ENCODE data around the gene SLC37A3. TPM values are rescaled to one million over a fixed set of nuclear protein-coding genes. Genes with fewer than 3 reads are reported as not detected.

Gene SLC37A3
- total and polyA plus RNA-seq, 2 donors (not counting 1 experiment from before 2014, with no cell fraction given), result 9.1 to 20.1 TPM

DNA sequence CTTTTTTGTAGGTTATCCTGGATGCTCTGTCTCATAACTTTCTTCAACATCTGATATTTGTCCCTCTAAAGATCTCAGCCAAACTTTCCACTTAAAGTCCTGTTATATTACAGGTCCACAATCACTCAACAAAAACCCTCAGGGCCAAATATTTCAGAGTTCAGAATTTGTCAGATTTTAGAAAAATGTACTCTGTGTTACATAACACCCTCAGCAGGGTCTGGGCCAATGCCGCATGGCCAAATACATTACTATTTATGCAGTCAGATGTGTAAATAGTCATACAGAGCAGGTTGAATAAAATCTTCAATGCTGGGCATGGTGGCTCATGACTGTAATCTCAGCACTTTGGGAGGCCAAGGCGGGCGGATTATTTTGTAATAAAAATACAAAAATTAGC, 17.0 kb upstream of the SLC37A3 start:
- H3K27ac ChIP-seq (ENCODE audit: low read length in 2 of 2), result no peak overlapping the region
- WGBS (ENCODE audit: insufficient coverage), result 100% methylated on average over 1 of the region's 3 CpGs
- H3K4me1 Mint-ChIP-seq, result no peaks in the 10 kb centered on the region
- H3K9me3 Mint-ChIP-seq (ENCODE audit: insufficient read depth), result no peaks in the 10 kb centered on the region
- H3K27me3 Mint-ChIP-seq, result peaks cover 6% of the 10 kb centered on the region
- H3K79me2 ChIP-seq (ENCODE audit: control insufficient read depth, insufficient read depth, low read length), result no peaks in the 10 kb centered on the region
- no peak overlapping the region for H3K9ac ChIP-seq (ENCODE audit: low read length)
- no peak overlapping the region for H3K4me2 ChIP-seq (replicated peaks; ENCODE audit: low read depth, low read length, poor library complexity, severe bottlenecking)
- TF ChIP-seq EZH2 (IDR thresholded peaks at IDR 0.05; ENCODE audit: borderline replicate concordance, insufficient read depth, low read depth, low read length, poor library complexity, severe bottlenecking), result no peak
- TF ChIP-seq, protein P1, sequence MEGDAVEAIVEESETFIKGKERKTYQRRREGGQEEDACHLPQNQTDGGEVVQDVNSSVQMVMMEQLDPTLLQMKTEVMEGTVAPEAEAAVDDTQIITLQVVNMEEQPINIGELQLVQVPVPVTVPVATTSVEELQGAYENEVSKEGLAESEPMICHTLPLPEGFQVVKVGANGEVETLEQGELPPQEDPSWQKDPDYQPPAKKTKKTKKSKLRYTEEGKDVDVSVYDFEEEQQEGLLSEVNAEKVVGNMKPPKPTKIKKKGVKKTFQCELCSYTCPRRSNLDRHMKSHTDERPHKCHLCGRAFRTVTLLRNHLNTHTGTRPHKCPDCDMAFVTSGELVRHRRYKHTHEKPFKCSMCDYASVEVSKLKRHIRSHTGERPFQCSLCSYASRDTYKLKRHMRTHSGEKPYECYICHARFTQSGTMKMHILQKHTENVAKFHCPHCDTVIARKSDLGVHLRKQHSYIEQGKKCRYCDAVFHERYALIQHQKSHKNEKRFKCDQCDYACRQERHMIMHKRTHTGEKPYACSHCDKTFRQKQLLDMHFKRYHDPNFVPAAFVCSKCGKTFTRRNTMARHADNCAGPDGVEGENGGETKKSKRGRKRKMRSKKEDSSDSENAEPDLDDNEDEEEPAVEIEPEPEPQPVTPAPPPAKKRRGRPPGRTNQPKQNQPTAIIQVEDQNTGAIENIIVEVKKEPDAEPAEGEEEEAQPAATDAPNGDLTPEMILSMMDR (IDR thresholded peaks at IDR 0.05), result no peak
- no peak for ATAC-seq (ENCODE audit: low read depth)
- no peak overlapping the region for H3K4me3 ChIP-seq (ENCODE audit: control extremely low read depth in 1 of 5, extremely low read depth in 1 of 5, insufficient read depth in 1 of 5, low read depth in 2 of 5, low read length in 4 of 5)
- intact Hi-C loops (cut with micrococcal nuclease), result no loop called here
- H3K27me3 ChIP-seq (replicated peaks in 1 of 4; ENCODE audit: control extremely low read depth in 1 of 4, control insufficient read depth in 3 of 4, insufficient read depth in 4 of 4, low read length in 3 of 4), result no peaks in the 10 kb centered on the region
- H3K27ac Mint-ChIP-seq, result no peak overlapping the region
- H2AFZ ChIP-seq (ENCODE audit: insufficient read depth, low read depth, low read length, poor library complexity, severe bottlenecking), result no peak overlapping the region
- ChIA-PET POLR2A (no interaction called here), CTCF (interaction anchor here (1.2 kb wide), 1 partner anchor 39 kb away, joined by 4 read pairs; no protein-coding TSS in a partner anchor)
- no peak for DNase-seq
- peaks cover 0 to 1% of the 10 kb centered on the region in 2 experiments for H3K36me3 ChIP-seq (replicated peaks in 1 of 2; ENCODE audit: control extremely low read depth in 1 of 2, control insufficient read depth in 1 of 2, extremely low read depth in 1 of 2, insufficient read depth in 2 of 2, low read length in 1 of 2)
- no peaks in the 10 kb centered on the region for H3K9me3 ChIP-seq (ENCODE audit: control extremely low read depth in 1 of 3, control insufficient read depth in 2 of 3, insufficient read depth in 1 of 3, low read length in 2 of 3)
- H3K4me3 Mint-ChIP-seq, result no peak overlapping the region
- H3K4me1 ChIP-seq (ENCODE audit: control insufficient read depth in 2 of 2, insufficient read depth in 2 of 2, low read length in 2 of 2), result no peaks in the 10 kb centered on the region
- no peaks in the 10 kb centered on the region for H4K20me1 ChIP-seq (ENCODE audit: control insufficient read depth, insufficient read depth, low read length, poor library complexity, severe bottlenecking)

DNA sequence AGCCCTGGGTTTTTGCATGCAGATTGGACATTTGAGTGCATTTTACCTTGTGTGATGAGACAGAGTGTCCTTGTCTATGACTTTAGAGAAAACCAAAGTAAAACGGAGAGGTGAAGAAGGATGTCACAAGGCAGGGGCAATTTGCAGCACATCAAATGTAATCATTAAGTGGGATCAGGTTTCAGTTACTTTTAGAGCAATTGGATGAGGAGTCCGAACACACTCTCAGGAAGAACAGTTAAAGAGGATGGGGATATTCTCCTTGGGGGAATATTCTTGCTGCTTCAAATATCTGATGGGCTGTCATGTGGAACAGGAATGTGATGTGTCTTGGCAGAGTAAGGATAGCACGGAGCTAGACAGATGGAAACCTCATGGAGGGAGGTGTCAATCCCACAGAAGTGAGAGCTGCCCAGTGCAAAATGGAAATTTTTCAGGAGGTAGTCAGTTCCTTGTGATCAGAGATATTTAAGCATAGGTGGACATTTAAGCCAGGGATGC, 6.3 kb upstream of the SLC37A3 start:
- no peak overlapping the region for H3K27ac Mint-ChIP-seq
- peak overlapping the region; percentile 78 for H3K4me2 ChIP-seq (replicated peaks; ENCODE audit: low read depth, low read length, poor library complexity, severe bottlenecking)
- H3K4me3 ChIP-seq (ENCODE audit: control extremely low read depth in 1 of 5, extremely low read depth in 1 of 5, insufficient read depth in 1 of 5, low read depth in 2 of 5, low read length in 4 of 5), result peak overlapping the region in 1 of 5 experiments; percentile 63
- H3K27me3 Mint-ChIP-seq, result peaks cover 3% of the 10 kb centered on the region
- ChIA-PET CTCF (no interaction called here), POLR2A (no interaction called here)
- H3K4me1 ChIP-seq (ENCODE audit: control insufficient read depth in 2 of 2, insufficient read depth in 2 of 2, low read length in 2 of 2), result peaks cover 5 to 15% of the 10 kb centered on the region in 2 donors
- H3K9ac ChIP-seq (ENCODE audit: low read length), result peak overlapping the region; percentile 70
- H3K4me3 Mint-ChIP-seq, result peak overlapping the region; percentile 93
- H2AFZ ChIP-seq (ENCODE audit: insufficient read depth, low read depth, low read length, poor library complexity, severe bottlenecking), result peak overlapping the region; percentile 89
- WGBS (ENCODE audit: insufficient coverage), result 94% methylated on average over 3 of the region's 3 CpGs
- H3K79me2 ChIP-seq (ENCODE audit: control insufficient read depth, insufficient read depth, low read length), result no peaks in the 10 kb centered on the region
- intact Hi-C loops (cut with micrococcal nuclease), result no loop called here
- ATAC-seq (ENCODE audit: low read depth), result no peak
- DNase-seq, result no peak
- no peaks in the 10 kb centered on the region for H4K20me1 ChIP-seq (ENCODE audit: control insufficient read depth, insufficient read depth, low read length, poor library complexity, severe bottlenecking)
- TF ChIP-seq, protein P1 (IDR thresholded peaks at IDR 0.05), result no peak
- no peak for TF ChIP-seq EZH2 (IDR thresholded peaks at IDR 0.05; ENCODE audit: borderline replicate concordance, insufficient read depth, low read depth, low read length, poor library complexity, severe bottlenecking)
- H3K27ac ChIP-seq (ENCODE audit: low read length in 2 of 2), result no peak overlapping the region
- peaks cover 11% of the 10 kb centered on the region for H3K4me1 Mint-ChIP-seq
- no peaks in the 10 kb centered on the region for H3K27me3 ChIP-seq (replicated peaks in 1 of 4; ENCODE audit: control extremely low read depth in 1 of 4, control insufficient read depth in 3 of 4, insufficient read depth in 4 of 4, low read length in 3 of 4)
- H3K9me3 ChIP-seq (ENCODE audit: control extremely low read depth in 1 of 3, control insufficient read depth in 2 of 3, insufficient read depth in 1 of 3, low read length in 2 of 3), result no peaks in the 10 kb centered on the region
- H3K36me3 ChIP-seq (replicated peaks in 1 of 2; ENCODE audit: control extremely low read depth in 1 of 2, control insufficient read depth in 1 of 2, extremely low read depth in 1 of 2, insufficient read depth in 2 of 2, low read length in 1 of 2), result no peaks in the 10 kb centered on the region
- H3K9me3 Mint-ChIP-seq (ENCODE audit: insufficient read depth), result no peaks in the 10 kb centered on the region

All from B cell (primary cell).